Natural killer cell treated with Interleukin-12 subunit alpha and Interleukin-12 subunit beta and Interleukin-15 and Interleukin-18, amount 100 ng/mL, for 72 hours (primary cell): ENCODE data around the gene CPNE6. TPM values are rescaled to one million over a fixed set of nuclear protein-coding genes. Genes with fewer than 3 reads are reported as not detected.
"Not testable (repeated sequence)": the region's sequence is repeated elsewhere in the genome, so short reads cannot be mapped to it uniquely, and the experiment has no call there.

Source experiments
- ATAC-seq, 2 donors: fragments of 150-1000 bp; cut with Tn5 transposase in 1 of 2; sonication (Bioruptor Pico), chemical (Tn5 transposase) in 1 of 2; 2 replicates each; pipeline ENCODE4 v1.10.0; 2021
- DNase-seq: peaks from one replicate; pipeline ENCODE4 v3.0.0; 2022; ENCODE audit warnings: low spot score
- H3K27ac Mint-ChIP-seq, 2 donors: 1 replicate in 1 of 2; 2 replicates in 1 of 2; pipeline ENCODE4 v1.8.0; 2022; ENCODE audit warnings: mixed read lengths in 2 of 2, mild to moderate bottlenecking in 1 of 2, moderate library complexity in 1 of 2
- H3K27me3 Mint-ChIP-seq, 2 donors: 1 replicate in 1 of 2; 2 replicates in 1 of 2; pipeline ENCODE4 v1.8.0; 2022; ENCODE audit warnings: mixed read lengths in 2 of 2
- H3K36me3 Mint-ChIP-seq: one replicate; pipeline ENCODE4 v1.8.0; 2022; ENCODE audit warnings: mixed read lengths
- H3K4me1 Mint-ChIP-seq, 2 donors: 1 replicate in 1 of 2; 2 replicates in 1 of 2; pipeline ENCODE4 v1.8.0; 2022; ENCODE audit warnings: low read depth in 2 of 2, mixed read lengths in 2 of 2, mild to moderate bottlenecking in 1 of 2
- H3K4me3 Mint-ChIP-seq: one replicate; pipeline ENCODE4 v1.8.0; 2022; ENCODE audit warnings: mixed read lengths
- H3K9me3 Mint-ChIP-seq: 2 replicates; pipeline ENCODE4 v1.8.0; 2022; ENCODE audit warnings: mixed read lengths
- total RNA-seq, 2 donors: library from RNA; stranded (reverse); gene quantifications; one replicate each; pipeline ENCODE4 v1.2.3, GENCODE V29; 2022

The CPNE6 gene
- total RNA-seq, 2 donors from 2014 or later: not detected

DNA sequence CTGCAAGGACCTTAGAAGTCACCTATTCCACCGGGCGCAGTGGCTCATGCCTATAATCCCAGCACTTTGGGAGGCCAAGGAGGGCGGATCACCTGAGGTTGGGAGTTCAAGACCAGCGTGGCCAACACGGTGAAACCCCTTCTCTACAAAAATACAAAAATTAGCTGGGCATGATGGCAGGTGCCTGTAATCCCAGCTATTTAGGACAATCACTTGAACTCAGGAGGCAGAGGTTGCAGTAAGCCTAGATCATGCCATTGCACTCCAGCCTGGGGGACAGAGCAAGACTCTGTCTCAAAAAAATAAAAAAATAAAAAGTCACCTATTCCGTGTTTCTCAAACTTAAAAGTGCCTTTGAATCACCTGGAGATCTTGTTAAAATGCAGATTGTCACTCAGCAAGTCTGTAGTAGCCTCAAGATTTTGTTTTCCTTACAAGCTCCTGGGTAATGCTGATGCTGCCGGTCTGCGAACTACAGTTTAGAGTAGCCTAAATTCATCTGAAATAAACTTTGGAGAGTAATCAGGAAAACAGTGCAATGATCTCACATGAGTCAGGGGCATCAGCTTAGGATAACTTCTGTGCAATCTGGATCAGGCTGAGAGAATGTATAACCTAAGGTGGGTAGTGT lies 34.4 kb downstream of the CPNE6 start:
- peaks cover 6 to 13% of the 10 kb centered on the region in 2 donors for H3K4me1 Mint-ChIP-seq
- not testable (repeated sequence) for H3K4me3 Mint-ChIP-seq, H3K9me3 Mint-ChIP-seq, ATAC-seq, H3K36me3 Mint-ChIP-seq, DNase-seq, H3K27ac Mint-ChIP-seq, H3K27me3 Mint-ChIP-seq

DNA sequence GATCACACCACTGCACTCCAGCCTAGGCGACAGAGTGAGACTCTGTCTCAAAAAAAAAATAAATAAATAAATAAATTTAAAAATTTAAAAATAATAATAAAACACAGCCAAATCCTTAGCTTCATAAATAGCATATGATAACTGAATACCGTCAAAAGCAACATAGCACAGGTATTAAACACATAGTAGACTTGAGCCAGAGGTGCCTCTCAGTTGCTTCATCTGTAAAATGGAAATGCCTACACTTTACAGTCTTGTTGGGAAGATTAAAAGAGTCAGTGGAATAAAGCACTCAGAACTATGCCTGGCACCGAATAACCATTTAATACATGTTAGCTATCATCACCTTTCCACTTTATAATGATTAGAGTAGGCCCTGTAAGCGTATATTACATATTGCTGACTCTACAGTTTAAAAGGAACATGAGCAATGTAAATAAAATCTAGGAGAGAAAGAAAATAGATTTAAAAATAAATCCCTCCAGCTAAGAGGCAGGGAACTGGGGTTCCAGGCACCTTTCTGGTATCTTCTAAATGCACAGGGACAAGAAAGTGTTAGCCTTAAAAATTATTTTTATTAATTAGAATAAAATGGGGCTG lies 35.4 kb downstream of the CPNE6 start:
- Mint-ChIP-seq H3K4me1 (peaks cover 6 to 13% of the 10 kb centered on the region in 2 donors), H3K27me3 (no peaks in the 10 kb centered on the region), H3K27ac (no peak overlapping the region), H3K36me3 (peaks cover 6% of the 10 kb centered on the region), H3K9me3 (no peaks in the 10 kb centered on the region), H3K4me3 (no peak overlapping the region)
- no peak for DNase-seq
- ATAC-seq: no peak

DNA sequence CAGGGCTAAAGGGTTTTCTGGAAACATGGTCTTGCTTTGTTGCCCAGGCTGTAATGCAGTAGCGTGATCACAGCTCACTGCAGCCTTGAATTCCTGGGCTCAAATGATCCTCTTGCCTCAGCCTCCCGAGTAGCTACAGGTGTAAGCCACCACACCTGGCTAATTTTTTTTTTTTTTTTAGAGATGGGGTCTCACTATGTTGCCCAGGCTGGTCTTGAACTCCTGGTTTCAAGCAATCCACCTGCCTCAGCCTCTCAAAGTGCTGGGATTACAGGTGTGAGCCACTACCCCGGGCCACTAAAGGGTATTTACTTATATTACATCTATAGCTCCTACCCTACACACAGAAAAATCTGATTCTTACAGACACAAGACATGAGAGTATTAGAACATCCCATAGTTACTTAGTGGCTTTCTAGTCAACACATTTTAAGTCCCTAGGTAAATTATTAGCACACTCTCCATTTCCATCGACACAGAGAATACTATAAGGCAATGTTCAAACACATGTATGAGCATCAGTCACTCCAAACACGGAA lies 37.0 kb downstream of the CPNE6 start:
- H3K36me3 Mint-ChIP-seq: peaks cover 6% of the 10 kb centered on the region
- H3K9me3 Mint-ChIP-seq: no peaks in the 10 kb centered on the region
- no peak for DNase-seq
- H3K4me1 Mint-ChIP-seq: peaks cover 6 to 13% of the 10 kb centered on the region in 2 donors
- peak in 1 of 2 donors; percentile 4 for ATAC-seq
- H3K27ac Mint-ChIP-seq: peak overlapping the region; percentile 82 to 93
- peak overlapping the region; percentile 21 for H3K4me3 Mint-ChIP-seq
- no peaks in the 10 kb centered on the region for H3K27me3 Mint-ChIP-seq

DNA sequence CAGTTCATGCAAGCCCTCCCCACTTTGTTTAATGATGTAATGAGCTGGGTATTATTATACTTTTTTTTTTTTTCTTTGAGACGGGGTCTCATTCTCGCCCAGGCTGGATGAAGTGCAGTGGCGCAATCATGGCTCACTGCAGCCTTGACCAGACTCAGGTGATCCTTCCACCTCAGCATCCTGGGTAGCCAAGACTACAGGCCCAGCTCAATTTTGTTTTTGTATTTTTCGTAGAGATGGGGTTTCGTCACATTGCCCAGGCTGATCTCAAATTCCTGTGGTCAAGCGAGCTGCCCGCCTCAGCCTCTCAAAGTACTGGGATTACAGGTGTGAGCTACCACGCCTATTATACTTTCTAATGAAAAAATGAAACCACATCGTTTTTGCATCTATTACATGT lies 38.7 kb downstream of the CPNE6 start:
- Mint-ChIP-seq H3K9me3 (no peaks in the 10 kb centered on the region), H3K4me1 (peaks cover 8 to 13% of the 10 kb centered on the region in 2 donors), H3K4me3 (no peak overlapping the region), H3K27me3 (no peaks in the 10 kb centered on the region), H3K27ac (peak overlapping the region; percentile 82 to 93), H3K36me3 (no peaks in the 10 kb centered on the region)
- no peak for DNase-seq
- no peak for ATAC-seq

DNA sequence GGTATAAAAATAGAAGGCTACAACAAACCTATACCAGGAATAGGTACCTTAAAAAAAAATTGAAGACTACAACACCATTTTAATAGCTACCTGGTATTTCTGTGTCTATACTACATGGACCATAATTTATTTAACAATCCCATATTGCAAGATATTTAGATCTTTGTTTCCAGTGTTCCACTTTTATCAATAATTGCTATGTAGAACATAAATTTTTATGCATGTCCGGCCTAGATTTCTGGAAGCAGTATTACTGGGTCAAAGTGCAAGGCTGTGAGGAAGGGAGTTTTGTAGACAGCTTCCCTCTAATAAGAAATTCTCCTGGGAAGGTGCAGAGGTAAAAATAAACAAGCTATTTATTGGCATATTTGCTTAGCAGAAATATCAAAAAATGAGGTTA lies 39.2 kb downstream of the CPNE6 start:
- Mint-ChIP-seq H3K27me3 (no peaks in the 10 kb centered on the region), H3K4me1 (peaks cover 13 to 18% of the 10 kb centered on the region in 2 donors), H3K36me3 (no peaks in the 10 kb centered on the region), H3K27ac (peak overlapping the region in 1 of 2 donors; percentile 93), H3K9me3 (no peaks in the 10 kb centered on the region), H3K4me3 (no peak overlapping the region)
- ATAC-seq: no peak
- DNase-seq: no peak

DNA sequence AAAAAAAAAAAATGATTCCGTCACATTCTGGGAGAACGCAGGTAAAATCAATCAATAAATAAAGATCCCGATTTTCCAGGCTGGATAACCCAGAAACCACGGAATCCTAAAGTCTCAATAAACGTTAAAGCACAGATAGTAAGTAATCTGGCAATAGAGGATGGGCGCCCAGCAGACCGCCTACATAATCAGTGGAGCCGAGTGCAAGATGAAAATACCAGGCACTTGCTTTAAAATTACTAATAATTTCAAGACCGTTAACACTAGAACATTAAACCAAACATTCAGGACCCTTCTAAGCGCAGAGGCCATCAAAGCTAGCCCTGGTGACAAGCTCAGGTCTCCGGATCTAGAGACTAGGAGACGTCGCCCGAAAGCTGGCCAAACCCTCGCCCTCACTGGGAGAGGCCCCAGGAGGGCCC lies 42.0 kb downstream of the CPNE6 start:
- H3K9me3 Mint-ChIP-seq: no peaks in the 10 kb centered on the region
- peaks cover 7% of the 10 kb centered on the region for H3K36me3 Mint-ChIP-seq
- no peak for DNase-seq
- no peaks in the 10 kb centered on the region for H3K27me3 Mint-ChIP-seq
- H3K4me3 Mint-ChIP-seq: peak overlapping the region; percentile 98
- ATAC-seq: no peak
- peaks cover 27 to 28% of the 10 kb centered on the region in 2 donors for H3K4me1 Mint-ChIP-seq
- peak overlapping the region; percentile 94 to 100 for H3K27ac Mint-ChIP-seq

DNA sequence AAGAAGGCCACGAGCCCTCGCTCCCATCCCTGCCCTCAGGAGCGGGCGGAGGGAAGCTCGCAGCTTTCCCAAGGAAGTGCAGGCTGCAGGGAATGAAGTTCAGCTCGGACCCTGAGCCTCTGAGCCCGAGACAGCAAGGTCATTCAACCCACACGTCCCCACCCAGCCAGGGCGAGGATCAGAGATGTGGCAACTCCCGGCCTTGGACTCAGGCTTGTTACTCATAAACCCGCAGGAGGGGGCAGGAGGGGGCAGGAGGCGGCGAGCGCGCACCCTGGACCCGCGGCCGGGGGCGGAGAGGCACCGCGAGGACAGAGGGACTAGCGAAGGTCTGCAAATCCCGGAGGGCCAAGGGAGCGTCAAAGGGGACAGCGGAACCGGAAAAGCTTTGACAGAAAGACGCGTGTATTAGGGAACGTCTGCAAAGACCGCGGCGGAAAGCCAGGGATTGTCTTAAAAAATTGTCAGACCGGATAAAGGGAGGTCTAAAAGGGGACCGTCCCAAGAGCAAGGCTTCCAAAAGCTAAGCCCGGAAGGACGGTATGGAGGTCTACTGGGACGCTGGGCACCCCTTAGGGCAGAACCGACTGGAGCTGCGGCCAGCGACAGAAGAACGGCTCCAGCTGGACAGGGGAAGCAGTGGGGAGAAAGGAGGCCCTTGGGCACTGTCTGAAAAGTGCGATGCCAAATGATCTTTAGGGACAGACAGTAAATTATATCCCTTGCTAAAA lies 42.6 kb downstream of the CPNE6 start:
- ATAC-seq (peak; percentile 54 to 66), DNase-seq (peak; percentile 92)
- Mint-ChIP-seq H3K9me3 (no peaks in the 10 kb centered on the region), H3K36me3 (peaks cover 12% of the 10 kb centered on the region), H3K4me3 (peak overlapping the region; percentile 98), H3K4me1 (peaks cover 22 to 25% of the 10 kb centered on the region in 2 donors), H3K27ac (peak overlapping the region; percentile 94 to 100), H3K27me3 (no peaks in the 10 kb centered on the region)

DNA sequence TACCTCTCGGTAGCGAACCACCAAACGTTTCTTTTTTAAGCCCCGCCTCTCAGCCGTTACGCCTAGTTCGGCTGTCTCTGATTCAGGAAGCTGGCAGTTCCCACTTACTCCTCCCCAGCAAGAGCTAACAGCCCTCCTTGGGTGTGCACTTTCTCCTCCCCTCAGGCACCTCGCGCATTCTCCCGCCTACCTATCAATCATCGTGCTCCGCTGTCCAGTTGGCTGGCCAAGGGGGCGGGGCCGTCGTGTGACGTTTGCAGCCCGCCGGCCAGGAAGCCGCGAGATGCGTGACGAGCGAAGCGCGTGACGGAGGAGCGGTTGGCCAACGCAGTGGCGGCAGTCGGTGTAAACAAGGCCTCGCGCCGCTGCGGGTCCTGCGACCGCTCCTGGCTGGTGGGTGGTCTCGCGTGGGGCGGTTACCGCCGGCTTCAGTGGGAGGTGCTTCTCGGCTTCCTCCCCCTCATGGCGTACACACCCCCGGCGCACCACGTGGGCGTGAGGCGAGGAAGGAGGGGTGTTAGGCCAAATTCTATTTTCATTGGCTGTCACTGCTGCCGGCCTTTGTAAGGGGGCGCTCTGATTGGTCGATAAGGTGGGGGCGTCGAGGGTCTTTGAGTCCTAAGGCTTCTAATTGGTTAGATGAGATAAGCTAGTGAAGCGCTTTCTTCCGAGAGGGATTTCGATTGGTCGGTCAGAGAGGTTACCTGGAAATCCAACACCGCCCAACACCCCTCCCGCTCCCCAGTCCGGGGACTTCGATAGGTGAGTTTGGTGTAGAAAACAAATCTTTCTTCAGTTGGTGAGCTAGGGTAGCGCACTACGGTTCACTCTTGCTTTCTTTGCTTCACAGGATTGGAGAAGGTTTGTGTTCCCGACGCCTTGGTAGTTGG lies 43.4 kb downstream of the CPNE6 start, which contains the start of the genes DCAF11 and NRL:
Gene DCAF11 (plus strand): TSS at position 246 of the 890 bp plus-strand sequence. CDS start 818 bp downstream, outside the sequence.
Gene NRL (minus strand): TSS at position 418 of the 890 bp plus-strand sequence. CDS start 32,101 bp downstream, outside the sequence.
- Mint-ChIP-seq H3K4me3 (peak within 1 kb of the TSS; percentile 98), H3K36me3 (peaks cover 12% of the 10 kb centered on the region), H3K4me1 (peaks cover 19 to 24% of the 10 kb centered on the region in 2 donors), H3K27me3 (no peaks in the 10 kb centered on the region), H3K27ac (peak within 1 kb of the TSS; percentile 94 to 100), H3K9me3 (no peaks in the 10 kb centered on the region)
- ATAC-seq: peak; percentile 94
- DNase-seq: peak; percentile 100

DNA sequence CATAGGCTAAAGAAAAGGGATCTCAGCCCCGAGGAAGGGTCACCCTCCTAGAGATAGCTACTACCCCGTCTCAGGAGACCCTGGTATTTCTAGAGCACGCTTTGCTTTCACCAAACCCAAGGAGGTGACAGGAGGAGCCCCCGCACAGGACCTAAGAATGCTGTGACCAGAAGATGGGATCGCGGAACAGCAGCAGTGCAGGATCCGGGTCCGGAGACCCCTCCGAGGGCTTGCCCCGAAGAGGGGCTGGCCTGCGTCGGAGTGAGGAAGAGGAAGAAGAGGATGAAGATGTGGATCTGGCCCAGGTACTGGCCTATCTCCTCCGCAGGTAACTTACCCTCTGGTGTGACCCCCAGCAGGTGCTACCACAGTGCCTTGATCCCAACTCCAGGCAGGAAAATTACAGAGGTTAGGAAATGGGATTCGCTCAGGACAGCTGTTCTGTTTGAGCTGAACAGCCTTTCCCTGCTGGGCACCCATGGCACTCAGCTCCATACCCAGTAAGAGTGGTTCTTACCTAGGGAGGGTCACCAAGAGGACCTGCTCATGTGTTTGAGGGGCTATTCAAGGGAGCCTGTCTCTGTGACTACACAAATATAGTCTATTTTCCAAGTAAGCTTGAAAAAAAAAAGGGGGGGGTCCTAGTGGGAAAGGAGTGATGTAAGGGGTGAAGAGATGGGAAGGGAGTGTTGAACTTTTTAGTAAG lies 44.2 kb downstream of the CPNE6 start:
- Mint-ChIP-seq H3K27me3 (no peaks in the 10 kb centered on the region), H3K9me3 (no peaks in the 10 kb centered on the region), H3K4me1 (peaks cover 19 to 24% of the 10 kb centered on the region in 2 donors), H3K27ac (peak overlapping the region; percentile 94 to 100), H3K36me3 (peaks cover 12% of the 10 kb centered on the region), H3K4me3 (peak overlapping the region; percentile 98)
- no peak for ATAC-seq
- no peak for DNase-seq

DNA sequence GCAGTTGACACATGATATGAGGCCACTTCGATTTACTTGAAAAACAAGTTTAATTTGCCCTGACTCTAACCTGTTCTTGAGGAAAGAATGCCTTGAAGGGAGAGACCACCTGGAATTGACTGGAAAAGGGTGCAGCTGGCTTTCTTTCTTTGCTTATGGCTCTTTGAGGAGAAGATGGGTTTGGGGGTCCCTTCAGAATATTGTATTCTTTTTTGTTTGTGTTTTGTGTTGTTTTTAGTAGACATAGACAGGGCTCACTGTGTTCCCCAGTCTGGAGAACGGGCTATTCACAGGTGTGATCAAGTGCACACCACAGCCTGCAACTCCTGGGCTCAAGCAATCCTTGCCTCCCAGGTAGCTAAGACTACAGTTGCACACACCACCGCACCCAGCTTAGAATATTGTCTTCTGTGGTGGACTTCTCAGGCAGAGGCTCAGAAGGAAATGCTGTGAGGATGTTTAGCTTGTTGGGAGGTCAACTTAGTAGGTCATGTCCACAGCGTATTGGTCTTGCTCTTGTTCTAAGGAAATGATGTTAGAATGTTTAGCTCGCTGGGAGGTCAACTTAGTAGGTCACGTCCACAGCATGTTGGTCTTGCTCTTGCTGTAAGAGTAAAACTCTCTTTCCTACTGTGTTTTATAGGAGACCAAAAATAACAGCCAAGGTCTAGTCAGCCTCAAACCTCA lies 44.9 kb downstream of the CPNE6 start:
- ATAC-seq (no peak), DNase-seq (no peak)
- Mint-ChIP-seq H3K4me1 (peaks cover 19 to 24% of the 10 kb centered on the region in 2 donors), H3K4me3 (peak overlapping the region; percentile 98), H3K36me3 (peaks cover 13% of the 10 kb centered on the region), H3K27me3 (no peaks in the 10 kb centered on the region), H3K27ac (peak overlapping the region; percentile 94 to 100), H3K9me3 (no peaks in the 10 kb centered on the region)

DNA sequence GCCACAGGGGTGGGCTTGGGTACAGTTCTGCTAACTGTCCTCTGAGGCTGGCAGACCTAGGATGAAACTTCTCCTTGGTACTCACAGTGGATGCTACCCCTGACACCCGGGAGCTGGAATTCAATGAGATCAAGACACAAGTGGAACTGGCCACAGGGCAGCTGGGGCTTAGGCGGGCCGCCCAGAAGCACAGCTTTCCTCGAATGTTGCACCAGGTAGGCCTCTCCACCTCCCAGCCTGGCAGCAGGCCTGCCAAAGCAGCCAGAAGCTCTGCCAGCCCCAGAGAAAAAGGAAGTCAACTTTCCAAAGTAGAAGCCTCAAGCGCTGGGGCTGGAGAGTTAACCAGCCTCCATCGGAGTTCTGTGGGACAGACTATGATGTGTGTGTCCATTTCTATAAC lies 45.8 kb downstream of the CPNE6 start:
- DNase-seq (peak; percentile 16), ATAC-seq (no peak)
- no peaks in the 10 kb centered on the region for H3K9me3 Mint-ChIP-seq
- H3K4me1 Mint-ChIP-seq: peaks cover 19 to 24% of the 10 kb centered on the region in 2 donors
- H3K27ac Mint-ChIP-seq: peak overlapping the region in 1 of 2 donors; percentile 100
- no peak overlapping the region for H3K4me3 Mint-ChIP-seq
- H3K36me3 Mint-ChIP-seq: peaks cover 19% of the 10 kb centered on the region
- no peaks in the 10 kb centered on the region for H3K27me3 Mint-ChIP-seq

DNA sequence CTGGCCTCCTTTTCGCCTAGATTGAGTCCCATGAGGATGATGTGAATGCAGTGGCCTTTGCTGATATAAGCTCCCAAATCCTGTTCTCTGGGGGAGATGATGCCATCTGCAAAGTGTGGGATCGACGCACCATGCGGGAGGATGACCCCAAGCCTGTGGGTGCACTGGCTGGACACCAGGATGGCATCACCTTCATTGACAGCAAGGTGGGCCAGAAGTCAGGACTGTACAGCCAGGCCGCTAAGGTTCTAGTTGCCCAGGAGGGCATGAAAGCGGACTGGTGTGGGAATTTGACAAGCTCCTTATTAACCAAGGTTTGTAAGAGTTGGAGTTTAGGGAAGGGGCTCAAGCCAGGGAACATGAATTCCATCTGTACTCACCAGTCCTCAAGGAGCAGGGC lies 48.3 kb downstream of the CPNE6 start:
- H3K27ac Mint-ChIP-seq: no peak overlapping the region
- no peak overlapping the region for H3K4me3 Mint-ChIP-seq
- H3K4me1 Mint-ChIP-seq: peaks cover 19 to 24% of the 10 kb centered on the region in 2 donors
- DNase-seq (no peak), ATAC-seq (no peak)
- H3K36me3 Mint-ChIP-seq: peaks cover 19% of the 10 kb centered on the region
- H3K9me3 Mint-ChIP-seq: no peaks in the 10 kb centered on the region
- H3K27me3 Mint-ChIP-seq: no peaks in the 10 kb centered on the region
